ENCODE data around the gene SLC27A3. TPM values are rescaled to one million over a fixed set of nuclear protein-coding genes. Genes with fewer than 3 reads are reported as not detected.

Gene SLC27A3
- total RNA-seq, 1 experiment from 2014 or later: 14.4 TPM

DNA sequence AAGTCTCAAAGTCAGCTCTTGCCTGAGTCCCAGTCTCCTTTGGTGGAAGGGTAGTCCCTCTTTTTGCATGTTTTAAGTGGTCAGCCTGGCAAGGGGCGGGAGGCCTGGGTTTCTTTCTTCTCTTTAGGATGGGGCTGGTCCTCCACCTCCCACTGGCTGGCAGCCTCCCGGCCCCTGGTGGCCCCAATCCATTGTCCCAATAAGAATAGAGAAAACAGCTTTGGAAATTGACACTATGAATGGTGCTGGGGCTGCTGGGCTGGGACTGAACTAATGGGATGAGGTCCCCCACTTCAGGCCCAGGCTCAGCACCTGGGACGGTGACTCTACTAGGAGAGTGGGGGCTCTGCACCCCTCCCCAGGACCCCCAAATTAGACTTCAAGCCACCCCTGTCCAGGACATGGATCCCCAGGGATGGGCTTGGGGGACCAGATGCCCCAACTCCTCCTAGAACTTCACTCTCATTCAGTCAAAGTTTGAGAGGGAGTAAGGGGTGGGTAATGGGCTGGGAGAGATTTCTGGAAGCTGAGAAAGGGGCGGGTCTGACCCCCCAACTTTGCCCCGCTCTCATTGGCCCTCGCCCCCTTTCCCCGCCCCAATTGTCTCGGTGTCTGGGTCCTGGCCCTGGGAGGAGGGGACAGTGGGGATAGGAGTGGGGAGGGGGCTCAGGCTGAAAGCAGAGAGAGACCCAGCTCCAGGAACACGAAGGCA lies 18.2 kb downstream of the SLC27A3 start:
- H3K79me2 ChIP-seq (ENCODE audit: low read depth): no peaks in the 10 kb centered on the region
- no peaks in the 10 kb centered on the region for H3K9me3 ChIP-seq (ENCODE audit: insufficient read depth, low read depth)
- H3K27me3 ChIP-seq (ENCODE audit: insufficient read depth, low read depth): no peaks in the 10 kb centered on the region
- H3F3A ChIP-seq (ENCODE audit: insufficient read depth, low read depth): peaks cover 12% of the 10 kb centered on the region; the same call in 1 of the 2 replicates
- no TSS peak for BruUV-seq (replicated peaks)
- no peak overlapping the region for H3K27ac ChIP-seq
- no peak overlapping the region for H3K4me2 ChIP-seq
- no peaks in the 10 kb centered on the region for H3K36me3 ChIP-seq (ENCODE audit: low read depth)
- no peaks in the 10 kb centered on the region for H3K9me2 ChIP-seq (ENCODE audit: insufficient read depth)
- H4K20me1 ChIP-seq (ENCODE audit: insufficient read depth): no peaks in the 10 kb centered on the region
- CTCF ChIA-PET: no interaction called here
- DNase-seq: no peak
- no peak overlapping the region for H2AFZ ChIP-seq
- H3K4me1 ChIP-seq (replicated peaks; ENCODE audit: insufficient read depth): peaks cover 15% of the 10 kb centered on the region
- no peak overlapping the region for H3K4me3 ChIP-seq
- POLR2A ChIA-PET (ENCODE audit: unreplicated experiment): no interaction called here
- TF ChIP-seq EZH2 (IDR thresholded peaks at IDR 0.05; ENCODE audit: low read depth): no peak
- TF ChIP-seq, protein P1, sequence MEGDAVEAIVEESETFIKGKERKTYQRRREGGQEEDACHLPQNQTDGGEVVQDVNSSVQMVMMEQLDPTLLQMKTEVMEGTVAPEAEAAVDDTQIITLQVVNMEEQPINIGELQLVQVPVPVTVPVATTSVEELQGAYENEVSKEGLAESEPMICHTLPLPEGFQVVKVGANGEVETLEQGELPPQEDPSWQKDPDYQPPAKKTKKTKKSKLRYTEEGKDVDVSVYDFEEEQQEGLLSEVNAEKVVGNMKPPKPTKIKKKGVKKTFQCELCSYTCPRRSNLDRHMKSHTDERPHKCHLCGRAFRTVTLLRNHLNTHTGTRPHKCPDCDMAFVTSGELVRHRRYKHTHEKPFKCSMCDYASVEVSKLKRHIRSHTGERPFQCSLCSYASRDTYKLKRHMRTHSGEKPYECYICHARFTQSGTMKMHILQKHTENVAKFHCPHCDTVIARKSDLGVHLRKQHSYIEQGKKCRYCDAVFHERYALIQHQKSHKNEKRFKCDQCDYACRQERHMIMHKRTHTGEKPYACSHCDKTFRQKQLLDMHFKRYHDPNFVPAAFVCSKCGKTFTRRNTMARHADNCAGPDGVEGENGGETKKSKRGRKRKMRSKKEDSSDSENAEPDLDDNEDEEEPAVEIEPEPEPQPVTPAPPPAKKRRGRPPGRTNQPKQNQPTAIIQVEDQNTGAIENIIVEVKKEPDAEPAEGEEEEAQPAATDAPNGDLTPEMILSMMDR (conservative IDR thresholded peaks at IDR 0.05): no peak
- intact Hi-C loops (cut with micrococcal nuclease; ENCODE audit: unreplicated experiment): no loop called here

- H3K27me3 ChIP-seq (ENCODE audit: insufficient read depth, low read depth): no peaks in the 10 kb centered on the region
- no peaks in the 10 kb centered on the region for H4K20me1 ChIP-seq (ENCODE audit: insufficient read depth)
- peaks cover 12% of the 10 kb centered on the region; the same call in 1 of the 2 replicates for H3F3A ChIP-seq (ENCODE audit: insufficient read depth, low read depth)
- H3K4me2 ChIP-seq: no peak overlapping the region
- H3K36me3 ChIP-seq (ENCODE audit: low read depth): no peaks in the 10 kb centered on the region
- no peak overlapping the region for H3K27ac ChIP-seq
- no TSS peak for BruUV-seq (replicated peaks)
- H3K79me2 ChIP-seq (ENCODE audit: low read depth): no peaks in the 10 kb centered on the region
- H3K4me1 ChIP-seq (replicated peaks; ENCODE audit: insufficient read depth): peaks cover 15% of the 10 kb centered on the region
- DNase-seq: no peak
- no peaks in the 10 kb centered on the region for H3K9me3 ChIP-seq (ENCODE audit: insufficient read depth, low read depth)
- CTCF ChIA-PET: no interaction called here
- TF ChIP-seq, protein P1 (conservative IDR thresholded peaks at IDR 0.05): no peak
- no peak overlapping the region for H2AFZ ChIP-seq
- H3K9me2 ChIP-seq (ENCODE audit: insufficient read depth): no peaks in the 10 kb centered on the region
- intact Hi-C loops (cut with micrococcal nuclease; ENCODE audit: unreplicated experiment): no loop called here
- H3K4me3 ChIP-seq: no peak overlapping the region
- POLR2A ChIA-PET (ENCODE audit: unreplicated experiment): no interaction called here
Observed at GRCh38 chr1:153793973-153794615, 18.9 kb downstream of the SLC27A3 start.

- peaks cover 15% of the 10 kb centered on the region for H3K4me1 ChIP-seq (replicated peaks; ENCODE audit: insufficient read depth)
- no peak overlapping the region for H2AFZ ChIP-seq
- CTCF ChIA-PET: no interaction called here
- no peaks in the 10 kb centered on the region for H3K36me3 ChIP-seq (ENCODE audit: low read depth)
- H3F3A ChIP-seq (ENCODE audit: insufficient read depth, low read depth): peaks cover 12% of the 10 kb centered on the region; the same call in 1 of the 2 replicates
- H3K27ac ChIP-seq: no peak overlapping the region
- no peak overlapping the region for H3K4me3 ChIP-seq
- no peaks in the 10 kb centered on the region for H4K20me1 ChIP-seq (ENCODE audit: insufficient read depth)
- no peaks in the 10 kb centered on the region for H3K9me3 ChIP-seq (ENCODE audit: insufficient read depth, low read depth)
- H3K79me2 ChIP-seq (ENCODE audit: low read depth): no peaks in the 10 kb centered on the region
- no peaks in the 10 kb centered on the region for H3K9me2 ChIP-seq (ENCODE audit: insufficient read depth)
- no TSS peak for BruUV-seq (replicated peaks)
- POLR2A ChIA-PET (ENCODE audit: unreplicated experiment): no interaction called here
- TF ChIP-seq, protein P1 (conservative IDR thresholded peaks at IDR 0.05): no peak
- no peak for TF ChIP-seq EZH2 (IDR thresholded peaks at IDR 0.05; ENCODE audit: low read depth)
- no peaks in the 10 kb centered on the region for H3K27me3 ChIP-seq (ENCODE audit: insufficient read depth, low read depth)
- no peak for DNase-seq
- intact Hi-C loops (cut with micrococcal nuclease; ENCODE audit: unreplicated experiment): loop anchor here (5.0 kb wide), 1 partner anchor 478 kb away; the partner anchor contains the start of gene HAX1
- no peak overlapping the region for H3K4me2 ChIP-seq
Observed at GRCh38 chr1:153794624-153795329, 19.6 kb downstream of the SLC27A3 start.
